K562 (cell line): ENCODE results near the gene ZNF516. TPM values are rescaled to one million over a fixed set of nuclear protein-coding genes. Genes with fewer than 3 reads are reported as not detected.
"Not testable (repeated sequence)": the region's sequence is repeated elsewhere in the genome, so short reads cannot be mapped to it uniquely, and the experiment has no call there.

ENCODE experiments used
- ATAC-seq: fragments of 200-7000 bp; cut with Tn5 transposase; 3 replicates; pipeline ENCODE4 v1.9.1; 2020; ENCODE audit warnings: moderate library complexity
- BruUV-seq: library from RNA; stranded (reverse); fragments of 400-500 nt; replicated peaks from 2 replicates; lab custom pipeline; 2021; lab: Mats Ljungman, UMichigan
- CTCF ChIA-PET: fragments of 300-600 bp; formaldehyde crosslinking; extraction: SDS; loops from one replicate; lab custom pipeline; 2021; ENCODE audit warnings: low intra/inter-chr PET ratio; lab: Yijun Ruan, JAX
- POLR2A ChIA-PET: fragments of 300-600, 350-650 bp; sonication (Branson Sonifier 250); formaldehyde crosslinking; extraction: SDS; loops from one replicate; lab custom pipeline; 2021; ENCODE audit warnings: antibody characterized with exemption, inconsistent platforms; lab: Yijun Ruan, JAX
- DNase-seq, 4 experiments: peaks; one replicate each; pipeline versions ENCODE4 v3.0.0 to v3.0.0-alpha.2; 2011 to 2018; ENCODE audit warnings: low spot score in 3 of 4, mixed read lengths in 3 of 4; ENCODE audit errors: extremely low read depth in 1 of 4
- FAIRE-seq: peaks from 2 replicates; lab custom pipeline; 2011; peaks lifted over from hg19 to GRCh38; lab: Jason Lieb, UNC
- H2AFZ ChIP-seq: 2 replicates; pipeline ENCODE4 v1.6.0; 2011; ENCODE audit warnings: low read depth, low read length, control low read depth, inconsistent platforms
- H3K27ac ChIP-seq: fragments of 200-600 bp; 3 replicates; pipeline ENCODE4 v1.8.0; 2011; ENCODE audit warnings: low read depth, mild to moderate bottlenecking, control low read depth, inconsistent platforms, low read length, moderate library complexity, mixed read lengths; ENCODE audit errors: extremely low read depth
- H3K27me3 ChIP-seq, 2 experiments: fragments of 300-600 bp in 1 of 2; 2 replicates in 1 of 2; 3 replicates in 1 of 2; pipeline versions ENCODE4 v1.6.0 to v1.8.0; 2011; ENCODE audit warnings: inconsistent platforms in 2 of 2, low read length in 2 of 2, mild to moderate bottlenecking in 1 of 2, mixed read lengths in 1 of 2, moderate library complexity in 1 of 2; ENCODE audit not compliant: control insufficient read depth in 2 of 2, insufficient read depth in 2 of 2
- H3K36me3 ChIP-seq: fragments of 300-600 bp; 3 replicates; pipeline ENCODE4 v1.8.0; 2011; ENCODE audit warnings: mild to moderate bottlenecking, low read length, inconsistent platforms; ENCODE audit not compliant: control insufficient read depth, insufficient read depth
- H3K4me1 ChIP-seq, 2 experiments: fragments of 200-600 bp in 1 of 2; replicated peaks in 1 of 2; 2 replicates in 1 of 2; 3 replicates in 1 of 2; pipeline versions ENCODE4 v1.5.1 to v1.8.0; 2011; ENCODE audit warnings: inconsistent platforms in 2 of 2, low read length in 2 of 2, mild to moderate bottlenecking in 1 of 2, mixed read lengths in 1 of 2, moderate library complexity in 1 of 2; ENCODE audit not compliant: control insufficient read depth in 2 of 2, insufficient read depth in 2 of 2
- H3K4me2 ChIP-seq: 2 replicates; pipeline ENCODE4 v1.6.1; 2011; ENCODE audit warnings: low read length, control low read depth, inconsistent platforms, mixed read lengths; ENCODE audit not compliant: insufficient read depth
- H3K4me3 ChIP-seq: fragments of 200-600 bp; sonication (generic), shearing (Covaris generic); 2 replicates; pipeline ENCODE4 v1.5.1; 2016; ENCODE audit warnings: control low read depth, inconsistent platforms
- H3K79me2 ChIP-seq: fragments of 200-600 bp; 3 replicates; pipeline ENCODE4 v1.8.0; 2011; ENCODE audit warnings: low read length, inconsistent platforms; ENCODE audit not compliant: control insufficient read depth, insufficient read depth
- H3K9ac ChIP-seq, 2 experiments: 2 replicates each; pipeline versions ENCODE4 v1.6.0 to v1.6.1; 2011; ENCODE audit warnings: low read depth in 2 of 2, low read length in 2 of 2, control low read depth in 1 of 2, inconsistent platforms in 1 of 2, mild to moderate bottlenecking in 1 of 2, mixed read lengths in 1 of 2; ENCODE audit not compliant: insufficient read depth in 1 of 2
- H3K9me1 ChIP-seq: one replicate; pipeline ENCODE4 v1.6.0; 2011; ENCODE audit warnings: inconsistent platforms, mild to moderate bottlenecking, low read length, moderate library complexity; ENCODE audit not compliant: control insufficient read depth, insufficient read depth
- H3K9me3 ChIP-seq: replicated peaks from 2 replicates; pipeline ENCODE4 v1.5.1; 2011; ENCODE audit warnings: low read depth, low read length, inconsistent platforms; ENCODE audit not compliant: control insufficient read depth, insufficient read depth
- H4K20me1 ChIP-seq: replicated peaks from 2 replicates; pipeline ENCODE4 v1.6.1; 2011; ENCODE audit warnings: low read length, inconsistent platforms, mixed read lengths; ENCODE audit not compliant: control insufficient read depth, insufficient read depth
- CBFA2T3 ChIP-seq: fragments of 450-650 bp; IDR thresholded peaks from 2 replicates; pipeline ENCODE4 v1.6.1; 2017
- MAZ ChIP-seq, 2 experiments: fragments of 450-650 bp in 1 of 2; sonication (generic) in 1 of 2; formaldehyde crosslinking; IDR thresholded peaks in 1 of 2; conservative IDR thresholded peaks in 1 of 2; 2 replicates each; pipeline versions ENCODE4 v1.4.0 to v1.5.0; 2020; ENCODE audit warnings: mild to moderate bottlenecking in 1 of 2, missing genetic modification reagents in 1 of 2
- SMAD4 ChIP-seq: fragments of 250-450 bp; sonication (Bioruptor Pico); conservative IDR thresholded peaks from 2 replicates; pipeline ENCODE4 v1.8.0; 2021; ENCODE audit warnings: inconsistent platforms, mild to moderate bottlenecking, moderate library complexity
- ZNF282 ChIP-seq: sonication (generic); formaldehyde crosslinking; IDR thresholded peaks from 2 replicates; pipeline ENCODE4 v1.8.1; 2023; ENCODE audit warnings: missing genetic modification reagents
- WGBS: fragments of 100-300 bp; shearing (Covaris generic); methylation state at CpG from one replicate; pipeline ENCODE4 v1.1.6; 2016; ENCODE audit warnings: low coverage, mixed read lengths; ENCODE audit not compliant: insufficient coverage; ENCODE audit errors: missing lambda C conversion rate; 5-methylcytosine and 5-hydroxymethylcytosine counted together
- in situ Hi-C: fragments of 300-500 bp; cut with MboI; formaldehyde crosslinking; loops from 4 replicates; pipeline ENCODE4 v1.15.0; 2018; ENCODE audit warnings: inconsistent platforms, mixed read lengths
- intact Hi-C: fragments of 100-400 bp; cut with micrococcal nuclease; formaldehyde crosslinking; loops from 2 replicates; pipeline ENCODE4 v1.14.2; 2022
- polyA plus RNA-seq, 8 experiments: library from polyadenylated mRNA; depleted of rRNA in 4 of 8; stranded (reverse) in 5 of 8; unstranded in 3 of 8; fragments of >200 nt; fragmentation: Nextera tagmentation in 2 of 8; fragmentation: Illumina TruSeq in 1 of 8; extraction: Ambion mirVana in 2 of 8; extraction: Trizol in 1 of 8; gene quantifications; 2 replicates each; pipeline versions ENCODE4 v1.2.1 to v1.2.3, GENCODE V29; 2011 to 2014; ENCODE audit warnings: inconsistent platforms in 1 of 8, missing spikeins in 1 of 8
- total RNA-seq, 7 experiments: library from RNA; depleted of rRNA in 6 of 7; stranded (reverse); fragments of >200 nt in 6 of 7; fragmentation: Illumina TruSeq in 2 of 7; extraction: Trizol in 2 of 7; gene quantifications; 2 replicates each; pipeline versions ENCODE4 v1.2.1 to v1.2.3, GENCODE V29; 2011 to 2021; ENCODE audit warnings: low replicate concordance in 1 of 7
- TF ChIP-seq, protein P1 (sequence below): IDR thresholded peaks from 3 replicates; pipeline ENCODE4 v1.6.1; 2011; ENCODE audit warnings: borderline replicate concordance, mild to moderate bottlenecking; ENCODE audit not compliant: insufficient read length, insufficient read depth

The ZNF516 gene
- total and polyA plus RNA-seq, 9 of the 15 experiments (the other 6 are each of a cell fraction or from before 2014, with no cell fraction given) = 0.04 to 0.20 (median 0.08) TPM; not detected in 3

DNA sequence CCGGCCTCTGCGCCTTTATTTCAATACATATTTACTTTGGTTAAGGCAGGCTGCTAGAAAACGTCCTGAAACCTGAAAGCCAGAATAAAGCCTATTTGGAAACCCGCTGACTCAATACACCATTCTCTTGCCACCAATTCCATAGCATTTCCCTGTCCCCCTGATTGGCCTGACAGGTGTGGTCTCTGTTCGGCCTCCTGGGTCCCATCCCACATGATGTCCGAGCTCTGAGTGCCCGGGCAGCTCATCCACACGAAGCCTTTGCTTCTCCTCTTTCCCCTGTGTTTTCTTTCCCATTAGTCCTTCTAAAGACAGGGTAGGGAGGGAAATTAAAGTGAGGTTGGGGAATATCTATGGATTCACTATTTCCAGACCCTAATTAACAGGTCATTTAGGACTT lies 42.6 kb upstream of the ZNF516 start:
- no TSS peak for BruUV-seq
- intact Hi-C loops (no loop called here), in situ Hi-C loops (no loop called here)
- Histone ChIP-seq H4K20me1 (no peaks in the 10 kb centered on the region), H3K36me3 (no peaks in the 10 kb centered on the region), H2AFZ (no peak overlapping the region), H3K27me3 (peaks cover 5 to 18% of the 10 kb centered on the region in 2 experiments; a peak in 4 of 5 replicates), H3K4me2 (no peak overlapping the region), H3K27ac (no peak overlapping the region), H3K4me3 (no peak overlapping the region), H3K79me2 (no peaks in the 10 kb centered on the region), H3K4me1 (no peaks in the 10 kb centered on the region; a peak in 1 of 5 replicates)
- WGBS = 5% methylated on average over 5 of the region's 8 CpGs
- ChIA-PET POLR2A (no interaction called here), CTCF (no interaction called here)
- DNase-seq = no peak
- no peak for TF ChIP-seq ZNF282 (CRISPR knock-in tag)
- no peak for TF ChIP-seq SMAD4 (CRISPR knock-in tag)
- TF ChIP-seq MAZ (CRISPR knock-in tag; conservative IDR thresholded peaks at IDR 0.05 in 1 of 2, IDR thresholded peaks at IDR 0.05 in 1 of 2) = no peak
- TF ChIP-seq, protein P1, sequence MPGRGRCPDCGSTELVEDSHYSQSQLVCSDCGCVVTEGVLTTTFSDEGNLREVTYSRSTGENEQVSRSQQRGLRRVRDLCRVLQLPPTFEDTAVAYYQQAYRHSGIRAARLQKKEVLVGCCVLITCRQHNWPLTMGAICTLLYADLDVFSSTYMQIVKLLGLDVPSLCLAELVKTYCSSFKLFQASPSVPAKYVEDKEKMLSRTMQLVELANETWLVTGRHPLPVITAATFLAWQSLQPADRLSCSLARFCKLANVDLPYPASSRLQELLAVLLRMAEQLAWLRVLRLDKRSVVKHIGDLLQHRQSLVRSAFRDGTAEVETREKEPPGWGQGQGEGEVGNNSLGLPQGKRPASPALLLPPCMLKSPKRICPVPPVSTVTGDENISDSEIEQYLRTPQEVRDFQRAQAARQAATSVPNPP = no peak
- no peak for TF ChIP-seq CBFA2T3
- TF ChIP-seq, all 486 proteins: peak for 0
- Histone ChIP-seq H3K9me3 (no peaks in the 10 kb centered on the region), H3K9me1 (no peaks in the 10 kb centered on the region), H3K9ac (no peak overlapping the region)
- FAIRE-seq (no peak), ATAC-seq (no peak)

DNA sequence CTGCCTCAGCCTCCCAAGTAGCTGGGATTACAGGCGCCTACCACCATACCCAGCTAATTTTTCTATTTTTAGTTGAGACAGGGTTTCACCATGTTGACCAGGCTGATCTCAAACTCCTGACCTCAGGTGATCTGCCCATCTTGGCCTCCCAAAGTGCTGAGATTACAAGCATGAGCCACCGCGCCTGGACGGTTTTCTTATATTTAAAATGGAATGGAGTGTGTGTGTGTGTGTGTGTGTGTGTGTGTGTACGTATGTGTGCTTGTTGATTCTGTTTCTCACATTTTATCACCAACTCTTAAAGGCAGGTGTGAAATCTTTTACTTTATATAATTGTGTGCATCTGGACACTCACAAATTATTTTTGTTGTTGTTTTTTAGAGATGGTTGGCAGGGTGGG lies 41.6 kb upstream of the ZNF516 start:
- peaks cover 5 to 18% of the 10 kb centered on the region in 2 experiments; a peak in 4 of 5 replicates for H3K27me3 ChIP-seq
- H3K79me2 ChIP-seq, intact Hi-C loops, ATAC-seq, H3K9me1 ChIP-seq, CTCF ChIA-PET, FAIRE-seq, H3K4me2 ChIP-seq, H3K9ac ChIP-seq, H3K4me3 ChIP-seq, BruUV-seq, H3K27ac ChIP-seq, H4K20me1 ChIP-seq, H2AFZ ChIP-seq, POLR2A ChIA-PET, H3K4me1 ChIP-seq, DNase-seq, H3K36me3 ChIP-seq, H3K9me3 ChIP-seq, in situ Hi-C loops: not testable (repeated sequence)
- 2% methylated on average over 5 of the region's 5 CpGs for WGBS
